Activated B cell treated with CpG ODN at 0.5 μM for 24 hours (primary cell): ENCODE measurements around the gene BTBD6. TPM values are rescaled to one million over a fixed set of nuclear protein-coding genes. Genes with fewer than 3 reads are reported as not detected.

Experiments used
- ATAC-seq: fragments of 200-7000 bp; cut with Tn5 transposase; one replicate; pipeline ENCODE4 v1.10.0; 2021; ENCODE audit warnings: low read depth, mild to moderate bottlenecking, moderate library complexity
- CTCF ChIA-PET: fragments of 350-600 bp; sonication (Branson Sonifier 250); formaldehyde crosslinking; loops from one replicate; lab custom pipeline; 2021; ENCODE audit warnings: antibody characterized with exemption; lab: Charles Lee
- POLR2A ChIA-PET: fragments of 350-600 bp; sonication (Branson Sonifier 250); formaldehyde crosslinking; loops from one replicate; lab custom pipeline; 2021; ENCODE audit warnings: antibody characterized with exemption; lab: Charles Lee
- DNase-seq: peaks from one replicate; pipeline ENCODE4 v3.0.0; 2022
- H3K27ac Mint-ChIP-seq: one replicate; pipeline ENCODE4 v1.8.0; 2020; ENCODE audit warnings: mixed read lengths
- H3K27me3 Mint-ChIP-seq: one replicate; pipeline ENCODE4 v1.8.0; 2021; ENCODE audit warnings: mixed read lengths
- H3K36me3 Mint-ChIP-seq: one replicate; pipeline ENCODE4 v1.8.0; 2021; ENCODE audit warnings: low read depth, mixed read lengths
- H3K4me1 Mint-ChIP-seq: one replicate; pipeline ENCODE4 v1.8.0; 2021; ENCODE audit warnings: mixed read lengths
- H3K4me3 Mint-ChIP-seq: one replicate; pipeline ENCODE4 v1.8.0; 2020; ENCODE audit warnings: mild to moderate bottlenecking, mixed read lengths
- H3K9me3 Mint-ChIP-seq: one replicate; pipeline ENCODE4 v1.8.0; 2020; ENCODE audit warnings: mixed read lengths
- CTCF ChIP-seq: fragments of 200-600 bp; IDR thresholded peaks from one replicate; pipeline ENCODE4 v1.8.0; 2022; ENCODE audit warnings: antibody characterized with exemption, mild to moderate bottlenecking
- intact Hi-C: fragments of 100-400 bp; cut with micrococcal nuclease; formaldehyde crosslinking; loops from one replicate; pipeline ENCODE4 v1.15.1; 2024
- total RNA-seq: library from RNA; stranded (reverse); gene quantifications from 2 replicates; pipeline ENCODE4 v1.2.3, GENCODE V29; 2022

Gene BTBD6
- total RNA-seq, 1 donor from 2014 or later = 21.0 TPM

- no peak for TF ChIP-seq CTCF
- POLR2A ChIA-PET = no interaction called here
These were observed 24.4 kb upstream of the BTBD6 start for GRCh38 chr14:105223770-105224544.

GRCh38 chr14:105224845-105225570, 23.3 kb upstream of the BTBD6 start:
- no peaks in the 10 kb centered on the region for H3K27me3 Mint-ChIP-seq
- H3K27ac Mint-ChIP-seq = no peak overlapping the region
- intact Hi-C loops = no loop called here
- H3K36me3 Mint-ChIP-seq = peaks cover 62% of the 10 kb centered on the region
- H3K4me3 Mint-ChIP-seq = no peak overlapping the region
- H3K4me1 Mint-ChIP-seq = no peaks in the 10 kb centered on the region
- no peak for TF ChIP-seq CTCF
- ATAC-seq = no peak
- no peak for DNase-seq
- no peaks in the 10 kb centered on the region for H3K9me3 Mint-ChIP-seq
- POLR2A ChIA-PET = no interaction called here
- CTCF ChIA-PET = no interaction called here

More at GRCh38 chr14:105223770-105224544, 24.4 kb upstream of the BTBD6 start:
- intact Hi-C loops = no loop called here
- H3K9me3 Mint-ChIP-seq = no peaks in the 10 kb centered on the region
- H3K27me3 Mint-ChIP-seq = no peaks in the 10 kb centered on the region
- peaks cover 67% of the 10 kb centered on the region for H3K36me3 Mint-ChIP-seq
- no peak overlapping the region for H3K4me3 Mint-ChIP-seq
- H3K4me1 Mint-ChIP-seq = no peaks in the 10 kb centered on the region
- H3K27ac Mint-ChIP-seq = no peak overlapping the region
- ATAC-seq (no peak), DNase-seq (no peak)
- CTCF ChIA-PET = no interaction called here

- ChIA-PET POLR2A (interaction anchor here (0.7 kb wide), 1 partner anchor 111 kb away, joined by 7 read pairs; no protein-coding TSS in a partner anchor), CTCF (no interaction called here)
- Mint-ChIP-seq H3K27me3 (no peaks in the 10 kb centered on the region), H3K9me3 (no peaks in the 10 kb centered on the region), H3K36me3 (peaks cover 52% of the 10 kb centered on the region), H3K4me1 (no peaks in the 10 kb centered on the region), H3K27ac (no peak overlapping the region), H3K4me3 (no peak overlapping the region)
- ATAC-seq = no peak
- DNase-seq = no peak
- TF ChIP-seq CTCF = no peak
- intact Hi-C loops = no loop called here
These were observed 22.1 kb upstream of the BTBD6 start for GRCh38 chr14:105226198-105226597.

- ChIA-PET CTCF (no interaction called here), POLR2A (no interaction called here)
- Mint-ChIP-seq H3K36me3 (peaks cover 42% of the 10 kb centered on the region), H3K27ac (no peak overlapping the region), H3K4me1 (no peaks in the 10 kb centered on the region), H3K9me3 (no peaks in the 10 kb centered on the region), H3K4me3 (no peak overlapping the region), H3K27me3 (no peaks in the 10 kb centered on the region)
- DNase-seq (no peak), ATAC-seq (no peak)
- intact Hi-C loops = no loop called here
- no peak for TF ChIP-seq CTCF
These were observed 21.0 kb upstream of the BTBD6 start for GRCh38 chr14:105227346-105227745.

GRCh38 chr14:105228562-105228961, 19.8 kb upstream of the BTBD6 start:
- H3K36me3 Mint-ChIP-seq = peaks cover 33% of the 10 kb centered on the region
- intact Hi-C loops = no loop called here
- H3K4me1 Mint-ChIP-seq = no peaks in the 10 kb centered on the region
- no peak for TF ChIP-seq CTCF
- POLR2A ChIA-PET = no interaction called here
- DNase-seq (no peak), ATAC-seq (no peak)
- no peak overlapping the region for H3K27ac Mint-ChIP-seq
- no peaks in the 10 kb centered on the region for H3K9me3 Mint-ChIP-seq
- H3K4me3 Mint-ChIP-seq = no peak overlapping the region
- H3K27me3 Mint-ChIP-seq = no peaks in the 10 kb centered on the region
- CTCF ChIA-PET = no interaction called here
